ENCODE results near the gene CDC6. TPM values are rescaled to one million over a fixed set of nuclear protein-coding genes. Genes with fewer than 3 reads are reported as not detected.

The CDC6 gene
- total RNA-seq, 1 donor from 2014 or later = 8.8 TPM

- Histone ChIP-seq H3K4me3 (ENCODE audit: low read depth, low read length) (no peak overlapping the region), H3K36me3 (ENCODE audit: control insufficient read depth, insufficient read depth, low read length) (no peaks in the 10 kb centered on the region), H3K27me3 (ENCODE audit: control insufficient read depth, insufficient read depth, low read length) (no peaks in the 10 kb centered on the region)
- TF ChIP-seq CTCF (IDR thresholded peaks at IDR 0.05; ENCODE audit: insufficient read depth, low read length, poor library complexity, severe bottlenecking) = no peak
- DNase-seq (ENCODE audit: low read depth) = no peak
These were observed 35.0 kb downstream of the CDC6 start for GRCh38 chr17:40322358-40323315.

GRCh38 chr17:40323391-40324381 is 36.0 kb downstream of the CDC6 start:
- TF ChIP-seq CTCF (IDR thresholded peaks at IDR 0.05; ENCODE audit: insufficient read depth, low read length, poor library complexity, severe bottlenecking) = no peak
- Histone ChIP-seq H3K4me3 (ENCODE audit: low read depth, low read length) (no peak overlapping the region), H3K27me3 (ENCODE audit: control insufficient read depth, insufficient read depth, low read length) (no peaks in the 10 kb centered on the region), H3K36me3 (ENCODE audit: control insufficient read depth, insufficient read depth, low read length) (no peaks in the 10 kb centered on the region)
- DNase-seq (ENCODE audit: low read depth) = no peak

GRCh38 chr17:40325156-40326013 is 37.7 kb downstream of the CDC6 start:
- no peak for DNase-seq (ENCODE audit: low read depth)
- H3K27me3 ChIP-seq (ENCODE audit: control insufficient read depth, insufficient read depth, low read length) = no peaks in the 10 kb centered on the region
- no peak overlapping the region for H3K4me3 ChIP-seq (ENCODE audit: low read depth, low read length)
- no peaks in the 10 kb centered on the region for H3K36me3 ChIP-seq (ENCODE audit: control insufficient read depth, insufficient read depth, low read length)
- TF ChIP-seq CTCF (IDR thresholded peaks at IDR 0.05; ENCODE audit: insufficient read depth, low read length, poor library complexity, severe bottlenecking) = no peak

- no peaks in the 10 kb centered on the region for H3K27me3 ChIP-seq (ENCODE audit: control insufficient read depth, insufficient read depth, low read length)
- DNase-seq (ENCODE audit: low read depth) = no peak
- no peak overlapping the region for H3K4me3 ChIP-seq (ENCODE audit: low read depth, low read length)
- no peaks in the 10 kb centered on the region for H3K36me3 ChIP-seq (ENCODE audit: control insufficient read depth, insufficient read depth, low read length)
- TF ChIP-seq CTCF (IDR thresholded peaks at IDR 0.05; ENCODE audit: insufficient read depth, low read length, poor library complexity, severe bottlenecking) = no peak
These were observed 38.5 kb downstream of the CDC6 start for GRCh38 chr17:40326014-40326831.

- Histone ChIP-seq H3K36me3 (ENCODE audit: control insufficient read depth, insufficient read depth, low read length) (no peaks in the 10 kb centered on the region), H3K27me3 (ENCODE audit: control insufficient read depth, insufficient read depth, low read length) (no peaks in the 10 kb centered on the region), H3K4me3 (ENCODE audit: low read depth, low read length) (no peak overlapping the region)
- DNase-seq (ENCODE audit: low read depth) = no peak
- TF ChIP-seq CTCF (IDR thresholded peaks at IDR 0.05; ENCODE audit: insufficient read depth, low read length, poor library complexity, severe bottlenecking) = no peak
These were observed 39.1 kb downstream of the CDC6 start for GRCh38 chr17:40326832-40327199.
